SW 1271 (cell line): ENCODE data around the gene EHF.

Source experiments
- DNase-seq, 2 experiments: peaks; one replicate each; lab custom pipeline; 2025; lab: John Stamatoyannopoulos, UW

Gene EHF

DNA sequence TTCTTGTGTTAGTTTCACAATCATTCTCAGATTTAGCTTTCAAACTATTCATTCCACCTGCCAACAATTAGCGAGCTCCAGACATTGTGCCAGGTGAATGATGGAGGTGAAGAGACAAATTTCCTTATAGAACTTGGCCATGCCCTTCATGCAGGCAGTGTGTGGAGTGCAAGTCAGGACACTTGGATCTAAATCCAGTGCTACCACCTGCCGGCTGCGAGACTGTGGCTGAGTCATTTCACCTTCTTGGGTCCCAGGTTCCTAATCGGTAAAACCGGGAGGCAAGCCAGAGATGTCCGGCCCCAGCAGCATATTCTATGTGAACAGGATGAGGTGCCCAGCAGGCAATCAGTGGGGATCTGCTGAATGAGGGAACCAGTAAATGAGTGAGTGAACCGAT is 18.6 kb upstream of the EHF start:
- no peak for DNase-seq

DNA sequence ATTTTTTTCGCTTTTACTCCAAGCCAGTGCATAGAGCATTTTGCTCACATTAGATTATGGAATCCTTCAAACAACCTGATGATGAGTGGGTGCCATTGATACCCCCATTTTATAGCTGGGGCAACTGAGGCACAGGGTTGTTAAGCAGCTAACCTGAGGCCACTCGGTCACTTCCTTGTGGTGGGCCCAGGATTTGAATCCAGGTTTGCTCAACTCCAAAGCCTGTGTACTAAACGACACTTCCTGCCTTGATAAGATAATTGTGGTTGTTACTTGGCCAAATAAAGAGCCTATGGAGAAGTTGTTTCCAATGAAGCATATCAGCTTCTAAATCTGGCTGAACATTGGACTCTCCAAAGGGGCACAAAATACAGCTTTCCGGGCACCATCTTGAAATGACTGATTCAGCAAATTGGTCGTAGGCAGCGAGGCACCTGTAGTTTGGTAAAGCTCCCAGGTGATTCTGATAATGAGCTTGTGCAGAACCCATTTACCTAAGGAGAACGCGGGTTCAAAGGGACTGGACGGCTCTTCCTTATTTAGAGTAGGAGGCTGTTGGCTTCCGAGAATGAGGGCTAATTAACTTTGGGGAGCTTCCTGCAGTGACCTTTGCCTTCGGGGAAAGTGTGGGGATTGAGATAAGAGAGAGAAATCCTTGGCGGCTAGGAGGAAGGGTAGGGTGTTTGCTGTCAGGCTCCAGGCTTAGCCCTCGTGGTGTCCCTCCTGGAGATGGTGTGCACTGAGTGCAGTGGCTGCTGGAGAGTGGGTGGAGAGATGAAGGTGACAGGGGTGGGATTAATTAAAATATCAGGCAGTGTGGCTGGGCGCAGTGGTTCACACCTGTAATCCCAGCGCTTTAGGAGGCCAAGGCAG is 17.5 kb upstream of the EHF start:
- DNase-seq, result no peak

DNA sequence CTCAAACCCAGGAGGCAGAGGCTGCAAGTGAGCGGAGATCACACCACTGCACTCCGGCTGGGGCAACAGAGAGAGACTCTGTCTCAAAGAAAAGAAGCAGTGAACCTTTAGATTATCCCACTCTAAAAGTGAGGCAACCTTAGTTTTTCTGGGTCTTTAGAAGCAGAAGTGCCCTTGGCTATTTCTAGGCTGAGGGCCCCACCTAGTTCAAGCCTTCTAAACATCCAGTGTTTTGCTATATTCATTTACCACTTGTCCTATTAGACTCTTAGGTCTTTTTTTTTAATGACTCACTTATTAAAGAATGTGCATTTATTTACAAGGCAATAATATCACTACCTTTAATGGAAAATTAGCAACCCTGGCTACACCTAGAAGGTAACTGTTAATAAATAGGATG is 16.7 kb upstream of the EHF start:
- DNase-seq, result no peak

DNA sequence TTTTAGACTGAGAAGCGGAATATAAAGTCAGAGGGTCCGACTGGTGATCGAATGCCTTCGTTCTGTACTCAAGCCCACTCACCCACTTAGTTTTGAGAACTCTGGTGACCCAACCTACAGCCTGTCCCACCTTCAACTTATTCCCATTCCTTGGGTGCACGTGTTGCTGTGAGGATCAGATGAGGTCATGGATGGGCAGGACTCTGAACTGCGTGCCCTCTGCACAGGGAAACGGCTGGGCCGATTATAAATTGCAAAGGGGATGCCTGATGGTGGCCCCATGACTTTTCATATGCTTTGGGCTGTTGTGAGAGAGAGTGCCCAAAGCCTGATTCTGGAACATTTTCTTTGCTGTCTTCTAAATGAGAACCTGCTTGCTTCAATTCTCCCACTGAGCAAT is 16.0 kb upstream of the EHF start:
- DNase-seq, result no peak

- DNase-seq, result no peak
Measured at GRCh38 chr11:34605481-34606325, 15.2 kb upstream of the EHF start.

- no peak for DNase-seq
Measured at GRCh38 chr11:34606326-34607120, 14.4 kb upstream of the EHF start.

GRCh38 chr11:34609187-34609751 is 11.6 kb upstream of the EHF start:
- DNase-seq, result no peak

GRCh38 chr11:34609850-34610249 is 11.0 kb upstream of the EHF start:
- no peak for DNase-seq

- DNase-seq, result no peak
Measured at GRCh38 chr11:34610324-34611041, 10.4 kb upstream of the EHF start.

GRCh38 chr11:34613015-34613414 is 7.9 kb upstream of the EHF start:
- no peak for DNase-seq

DNA sequence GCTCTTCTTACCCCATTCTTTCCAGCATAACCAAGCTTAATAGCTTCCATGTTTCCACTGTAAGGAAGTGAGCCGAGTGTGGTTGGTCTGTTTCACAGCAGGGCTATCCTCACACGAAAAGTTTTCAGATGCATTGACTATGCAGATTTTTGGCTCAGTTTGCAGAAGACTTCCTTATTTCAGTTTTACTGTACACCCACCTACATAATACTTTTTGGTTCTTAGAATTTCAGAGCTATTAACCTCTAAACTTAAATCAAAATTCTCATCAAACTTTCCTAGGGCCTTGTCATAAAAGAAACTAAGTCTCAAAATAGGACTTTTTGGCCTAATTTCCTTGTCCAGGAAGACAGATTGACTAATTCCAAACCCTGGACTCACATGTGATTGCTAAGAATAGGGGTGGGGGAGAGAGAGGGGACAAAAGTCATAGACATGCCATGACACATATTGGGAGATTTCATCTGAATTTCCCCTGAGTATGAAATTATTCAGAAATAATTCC is 7.3 kb upstream of the EHF start:
- DNase-seq, result no peak

DNA sequence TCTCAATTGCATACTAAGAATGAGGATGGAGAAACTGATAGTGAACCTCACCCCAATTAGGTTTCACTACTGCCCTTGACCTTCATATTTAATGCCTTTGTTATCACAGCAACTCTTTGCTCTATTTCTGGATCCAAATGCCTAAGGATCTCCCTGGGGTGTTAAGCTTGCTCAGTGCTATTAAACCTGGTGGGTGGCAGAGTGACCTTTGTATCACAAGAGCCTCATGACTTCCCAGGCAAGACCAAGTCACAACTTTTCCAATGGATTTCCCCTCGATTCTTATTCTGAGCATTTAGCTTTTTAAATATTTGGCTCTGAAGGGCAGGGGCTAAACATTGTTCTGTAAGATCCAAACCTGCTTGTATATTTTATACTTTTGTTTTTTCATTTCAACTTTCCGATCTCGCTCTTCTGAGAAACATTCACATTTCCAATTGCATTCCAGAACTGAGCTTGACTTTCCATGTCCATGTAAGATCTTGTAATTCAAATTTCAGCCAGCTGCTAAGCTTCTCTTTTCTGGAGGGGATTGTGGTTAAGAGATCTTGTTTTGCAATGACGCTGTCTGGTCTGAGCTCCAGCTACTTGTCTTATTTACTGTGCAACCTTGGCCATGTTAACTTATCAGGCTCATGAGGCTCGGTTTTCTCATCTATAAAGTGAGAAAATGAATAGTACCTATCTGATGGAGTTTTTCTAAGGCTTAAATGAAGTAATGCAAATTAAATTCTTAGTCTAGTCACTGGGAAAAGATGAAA is 6.4 kb upstream of the EHF start:
- DNase-seq, result no peak

GRCh38 chr11:34616086-34616485 is 4.8 kb upstream of the EHF start:
- DNase-seq, result no peak

GRCh38 chr11:34616830-34617504 is 3.9 kb upstream of the EHF start:
- no peak for DNase-seq

- DNase-seq, result no peak
Measured at GRCh38 chr11:34618406-34618805, 2.5 kb upstream of the EHF start.

DNA sequence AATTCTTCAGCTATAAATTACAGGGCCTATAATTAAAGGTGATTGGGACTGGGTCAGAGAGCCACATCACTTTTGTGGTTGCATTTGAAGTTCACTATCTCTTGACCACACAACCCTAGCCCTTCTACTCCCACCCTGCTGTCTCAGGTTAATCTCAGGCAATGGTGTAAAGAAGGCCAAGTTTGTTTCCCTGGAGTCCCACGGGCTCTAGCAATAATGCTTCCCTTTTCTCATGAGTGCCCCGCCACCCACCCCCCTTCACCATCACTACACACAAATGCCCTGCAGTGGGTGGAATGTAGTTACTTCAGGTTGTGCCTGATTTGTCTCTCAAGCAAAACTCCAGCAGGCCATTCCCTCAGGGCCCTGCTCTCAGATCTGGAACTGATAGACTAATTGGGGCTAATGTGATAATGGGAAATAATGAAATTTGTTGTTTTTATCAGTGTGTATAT is 1.8 kb upstream of the EHF start:
- no peak for DNase-seq

DNA sequence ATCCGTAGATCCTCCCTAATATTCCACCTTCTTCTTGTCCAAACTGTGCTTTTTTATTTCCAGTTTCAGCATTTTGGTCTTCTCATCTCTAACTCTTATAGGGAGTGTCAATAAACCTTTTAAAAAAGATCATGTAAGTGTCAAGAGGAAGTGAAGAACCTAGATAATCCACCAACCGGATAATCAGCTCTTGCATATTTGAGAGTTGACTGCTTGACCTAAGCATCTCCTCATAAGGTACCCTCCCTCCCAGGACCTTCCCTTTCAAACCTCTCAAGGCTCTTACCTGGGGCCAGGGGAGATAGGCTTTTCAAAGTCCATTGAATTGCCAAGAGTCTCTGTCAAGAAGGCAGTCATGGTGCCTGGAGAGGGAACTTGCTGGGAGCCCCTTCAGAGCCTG is 691 bp upstream of the EHF start:
- DNase-seq, result no peak

DNA sequence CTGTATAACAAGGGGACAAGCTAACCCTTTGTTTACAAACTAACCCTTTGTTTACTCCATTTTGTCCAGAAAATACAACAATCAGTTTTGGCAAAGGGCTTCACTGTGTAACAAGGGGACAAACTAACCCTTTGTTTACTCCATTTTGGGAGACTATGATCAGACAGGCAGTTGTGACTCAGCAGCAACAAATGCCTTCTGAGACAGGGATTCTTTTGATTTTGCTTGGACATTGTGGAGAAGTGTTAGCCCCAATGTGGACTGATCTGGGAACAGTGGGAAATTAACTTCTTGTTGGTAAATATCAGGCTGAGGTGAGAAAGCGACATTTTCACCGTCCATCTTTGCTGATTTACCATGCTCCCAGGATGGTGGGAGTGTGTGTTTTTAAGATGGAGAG is 983 bp downstream of the EHF start:
- no peak for DNase-seq

GRCh38 chr11:34623463-34623862 is 2.6 kb downstream of the EHF start:
- DNase-seq, result no peak

GRCh38 chr11:34624069-34624468 is 3.2 kb downstream of the EHF start:
- no peak for DNase-seq
